GM19238 (cell line): ENCODE results near the gene THBS2.
"Not testable (repeated sequence)": the region's sequence is repeated elsewhere in the genome, so short reads cannot be mapped to it uniquely, and the experiment has no call there.

Source experiments
- DNase-seq: peaks from one replicate; pipeline ENCODE4 v3.0.0; 2011; ENCODE audit warnings: low spot score; ENCODE audit not compliant: insufficient read length

THBS2 gene

DNA sequence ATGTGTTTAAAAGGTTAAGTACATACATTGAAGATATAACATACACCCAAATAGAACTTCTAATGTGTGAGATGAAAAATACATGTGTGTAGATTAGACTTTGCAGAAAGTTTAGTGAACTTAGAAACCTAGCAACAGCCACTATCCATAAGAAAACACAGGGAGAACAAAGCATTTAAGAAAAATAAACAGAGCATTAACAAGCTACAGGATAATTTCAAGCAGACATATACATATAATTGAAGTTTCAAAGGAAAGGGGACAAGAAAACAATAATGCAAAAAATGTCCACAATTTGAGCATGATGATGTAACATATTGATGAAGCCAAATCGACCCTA, 18.2 kb upstream of the THBS2 start:
- no peak for DNase-seq

- DNase-seq: no peak
Measured at GRCh38 chr6:169271158-169271876, 17.7 kb upstream of the THBS2 start.

- not testable (repeated sequence) for DNase-seq
Measured at GRCh38 chr6:169270077-169270380, 16.4 kb upstream of the THBS2 start.

- no peak for DNase-seq
Measured at GRCh38 chr6:169269180-169270076, 15.8 kb upstream of the THBS2 start.

GRCh38 chr6:169268276-169268675, 14.6 kb upstream of the THBS2 start:
- DNase-seq: no peak

DNA sequence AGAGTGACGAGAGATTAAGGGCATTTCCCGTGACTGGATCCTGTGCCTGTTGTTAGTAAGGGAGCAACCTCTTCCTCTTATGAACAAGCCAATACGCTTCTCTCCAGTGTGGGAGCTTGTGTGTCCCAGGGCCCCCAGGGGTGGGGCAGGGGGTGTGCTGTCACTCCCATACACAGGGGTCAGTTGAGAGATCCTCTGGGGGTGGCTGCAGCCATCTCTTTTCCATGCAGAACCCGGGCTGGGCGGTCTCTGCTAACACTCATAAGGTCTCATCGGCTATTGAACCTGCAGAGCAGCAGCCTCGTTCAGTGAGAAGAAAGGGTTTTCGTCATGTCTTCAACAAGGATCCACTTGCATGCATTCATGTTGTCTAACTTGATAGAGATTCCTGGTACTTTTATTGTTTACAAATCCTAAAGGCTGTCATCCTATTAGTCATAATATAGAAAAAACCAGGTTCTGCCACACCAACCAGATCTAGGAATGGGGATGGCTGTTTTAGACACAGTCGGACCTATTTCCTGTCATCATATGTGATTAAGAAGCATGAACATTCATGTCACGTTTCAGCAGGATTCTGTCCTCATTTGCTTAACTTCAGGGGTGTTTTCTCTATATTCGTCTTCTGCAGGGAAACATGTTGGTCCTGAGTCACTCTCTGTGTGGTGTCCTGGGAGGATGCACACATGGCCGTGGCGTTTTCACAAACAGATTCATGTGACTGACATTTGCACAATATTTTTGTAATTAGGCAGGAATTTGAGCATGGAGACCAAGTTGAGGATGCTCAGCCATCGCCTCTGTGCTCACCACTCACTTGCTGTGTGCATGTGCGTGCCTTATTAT, 13.3 kb upstream of the THBS2 start:
- DNase-seq: no peak

DNA sequence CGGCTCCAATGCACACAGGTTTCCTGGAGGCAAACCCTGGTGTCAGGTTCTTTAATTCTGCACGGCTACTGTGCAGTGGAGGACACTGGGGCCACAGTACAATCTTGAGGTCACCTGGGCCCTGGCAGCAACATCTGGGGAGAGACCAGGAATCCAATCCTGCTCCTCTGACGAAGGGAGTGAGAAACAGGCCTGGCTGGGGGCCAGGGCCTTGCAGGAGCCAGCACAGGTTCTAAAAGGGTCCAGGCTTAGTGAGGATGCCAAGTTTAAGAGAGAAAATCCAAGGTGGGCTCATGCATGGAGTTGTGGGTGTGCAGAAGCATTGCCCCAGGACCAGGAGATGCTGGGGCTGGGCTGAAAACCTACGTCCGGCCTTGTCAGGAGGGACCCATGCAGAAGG, 12.6 kb upstream of the THBS2 start:
- DNase-seq: no peak

DNA sequence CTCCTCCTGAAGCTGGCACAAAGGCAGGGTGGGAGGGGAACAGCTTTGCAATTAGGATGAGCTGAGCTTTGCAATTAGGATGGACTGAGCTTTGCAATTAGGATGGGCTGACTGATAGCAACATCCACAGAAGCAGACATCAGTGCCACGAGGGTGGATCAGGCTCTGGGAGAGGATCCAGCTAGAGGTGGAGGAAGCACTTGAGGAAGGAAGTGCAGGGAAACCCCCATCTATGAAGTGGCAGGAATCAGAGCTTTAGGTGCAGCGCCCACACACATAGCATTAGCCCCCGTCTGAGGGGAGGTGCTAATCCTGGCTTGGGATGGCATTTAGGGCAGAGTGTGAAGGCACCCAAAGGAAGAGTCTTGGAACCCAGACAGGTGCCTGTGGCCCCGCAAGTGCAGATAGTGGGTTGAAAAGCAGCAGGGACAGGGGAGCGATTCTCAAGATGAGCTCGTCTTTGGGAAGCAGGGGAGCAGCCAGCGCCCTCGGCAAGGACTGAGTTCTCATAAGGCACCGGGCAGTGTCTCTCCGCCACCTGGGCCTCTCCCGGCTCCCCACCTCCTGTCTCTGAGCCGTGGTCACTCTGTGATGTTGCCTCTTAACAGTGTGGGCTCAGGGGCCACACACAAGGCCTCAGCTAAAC, 12.0 kb upstream of the THBS2 start:
- no peak for DNase-seq

DNA sequence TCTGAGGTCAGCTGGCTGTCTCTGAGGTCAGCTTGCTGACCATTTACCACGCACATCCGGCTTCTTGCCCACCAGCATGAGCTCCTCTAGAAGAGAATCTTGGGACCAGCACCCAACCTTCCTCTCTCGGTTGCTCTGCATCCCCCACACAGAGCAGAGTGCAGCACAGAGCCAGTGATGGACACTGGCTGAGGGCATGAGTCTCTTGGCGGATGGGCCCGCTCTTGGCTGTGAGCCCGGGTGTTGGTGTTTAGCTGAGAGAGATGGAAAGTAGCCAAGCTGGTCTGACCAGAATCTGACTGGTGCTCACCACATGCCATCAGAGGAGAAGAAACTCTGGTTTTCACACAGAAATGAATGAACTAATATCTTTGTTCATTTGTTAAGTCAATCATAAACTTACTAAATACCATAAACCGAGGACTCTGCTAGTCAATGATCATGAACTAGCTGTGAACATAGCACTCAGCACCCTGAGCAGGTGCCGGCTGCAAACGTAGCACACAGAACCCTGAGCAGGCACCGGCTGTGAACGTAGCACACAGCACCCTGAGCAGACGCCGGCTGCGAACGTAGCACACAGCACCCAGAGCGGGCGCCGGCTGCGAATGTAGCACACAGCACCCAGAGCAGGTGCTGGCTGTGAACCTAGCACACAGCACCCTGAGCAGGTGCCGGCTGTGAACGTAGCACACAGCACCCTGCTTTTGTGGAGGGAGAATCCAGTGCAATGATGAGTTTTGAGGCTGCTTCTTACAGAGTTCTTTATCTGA, 10.4 kb upstream of the THBS2 start:
- DNase-seq: no peak

DNA sequence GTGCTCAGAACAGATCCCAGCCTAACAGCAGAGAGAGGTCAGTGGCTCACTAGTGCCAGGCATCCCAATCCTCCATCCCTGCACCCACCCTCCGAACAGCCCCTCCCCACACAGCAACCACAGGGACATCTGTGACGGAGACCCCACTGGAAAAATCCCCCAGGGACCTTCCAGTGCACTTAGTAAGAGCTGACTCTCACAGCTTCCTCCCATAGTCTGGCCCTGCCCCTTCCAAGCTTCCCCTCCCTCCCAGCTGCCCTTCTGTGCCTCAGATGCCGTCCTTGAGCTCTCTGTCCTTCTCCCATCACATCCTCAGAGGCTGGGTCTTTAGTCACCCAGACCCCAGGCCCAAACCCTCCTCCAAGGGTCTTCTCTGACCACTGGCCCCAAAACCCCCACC, 9.7 kb upstream of the THBS2 start:
- DNase-seq: no peak

DNA sequence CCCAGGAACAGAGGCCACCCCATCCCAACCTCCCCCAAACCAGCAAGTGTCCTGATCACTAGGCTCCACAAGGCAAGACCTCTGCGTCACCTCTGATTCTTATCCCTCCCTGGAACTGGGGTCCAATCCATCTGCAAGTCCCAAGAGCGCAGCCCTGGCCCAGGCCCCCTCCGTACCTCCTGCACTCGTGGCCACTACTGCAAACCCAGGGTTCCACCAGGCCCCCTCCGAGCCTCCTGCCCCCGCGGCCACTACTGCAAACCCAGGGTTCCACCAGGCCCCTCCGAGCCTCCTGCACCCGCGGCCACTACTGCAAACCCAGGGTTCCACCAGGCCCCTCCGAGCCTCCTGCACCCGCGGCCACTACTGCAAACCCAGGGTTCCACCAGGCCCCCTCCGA, 9.0 kb upstream of the THBS2 start:
- DNase-seq: not testable (repeated sequence)

DNA sequence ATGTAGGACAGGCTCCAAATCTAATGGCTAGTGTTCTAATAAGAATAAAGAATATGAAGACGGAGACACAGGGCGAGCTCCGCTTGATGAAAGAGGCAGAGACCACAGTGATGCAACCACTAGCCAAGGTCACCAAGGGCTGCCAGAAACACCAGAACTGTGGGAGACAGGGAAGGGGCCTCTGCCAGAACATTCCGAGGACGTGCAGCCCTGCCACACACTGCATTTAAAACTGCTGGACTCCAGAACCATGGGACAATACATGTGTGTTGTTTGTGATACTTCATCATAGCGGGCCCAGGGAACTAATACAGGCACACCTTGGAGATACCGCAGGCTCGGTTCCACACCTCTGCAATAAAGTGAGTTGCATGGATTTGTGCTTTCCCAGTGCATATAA, 2.9 kb upstream of the THBS2 start:
- no peak for DNase-seq

DNA sequence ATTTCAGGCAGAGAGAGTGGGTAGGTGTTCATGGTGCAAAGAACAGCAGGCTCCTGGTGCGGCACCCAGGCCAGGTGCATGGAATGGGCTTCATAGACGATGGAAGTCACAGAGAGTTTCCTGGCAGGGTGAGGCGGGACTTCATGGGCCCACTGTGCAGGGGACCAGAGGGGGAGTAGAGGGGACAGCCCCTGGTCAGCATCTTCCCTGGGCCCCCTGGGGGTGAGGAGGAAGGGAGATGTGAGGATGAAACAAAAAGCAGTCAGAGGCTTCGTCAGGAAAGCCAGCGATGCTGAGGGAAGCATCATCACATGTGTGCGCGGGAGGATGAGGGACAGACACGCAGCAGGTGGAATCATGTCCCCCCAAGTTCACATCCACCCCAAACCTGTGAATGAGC, 2.4 kb upstream of the THBS2 start:
- DNase-seq: no peak

- DNase-seq: no peak
Measured at GRCh38 chr6:169255643-169256042, 2.0 kb upstream of the THBS2 start.

GRCh38 chr6:169254456-169255316, 1.0 kb upstream of the THBS2 start:
- DNase-seq: no peak

DNA sequence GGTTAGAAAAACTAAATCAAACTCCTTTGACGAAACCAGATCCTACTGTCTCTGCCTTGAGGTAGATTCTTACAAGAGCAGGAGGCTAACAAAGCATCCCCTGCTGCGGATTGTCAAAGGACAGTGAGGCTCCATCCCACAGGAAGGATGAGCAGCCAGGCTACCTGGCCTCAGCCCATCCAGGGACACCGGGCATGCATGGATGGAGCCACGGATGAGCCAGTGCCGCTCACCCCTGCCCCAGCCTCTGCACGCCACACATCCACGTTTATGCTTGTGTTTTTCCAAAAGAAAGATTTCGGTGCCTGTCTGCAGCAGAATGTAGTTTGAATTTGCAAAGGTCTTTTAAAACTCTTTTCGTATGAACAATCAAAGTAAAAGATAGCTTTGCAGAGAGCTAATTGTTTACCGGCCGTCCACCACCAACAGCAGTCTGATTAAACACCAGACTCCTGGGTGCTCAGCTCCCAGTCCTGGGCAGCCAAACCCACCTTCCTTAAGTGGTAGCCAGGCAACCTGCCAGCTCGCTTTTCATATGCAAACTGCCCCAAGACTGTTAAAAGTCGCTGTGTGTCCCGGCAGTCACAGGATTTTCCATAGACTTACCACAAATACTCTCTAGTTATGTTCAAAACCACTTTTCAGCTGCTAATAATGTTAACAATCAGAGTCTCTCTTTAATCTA, 999 bp downstream of the THBS2 start:
- no peak for DNase-seq

DNA sequence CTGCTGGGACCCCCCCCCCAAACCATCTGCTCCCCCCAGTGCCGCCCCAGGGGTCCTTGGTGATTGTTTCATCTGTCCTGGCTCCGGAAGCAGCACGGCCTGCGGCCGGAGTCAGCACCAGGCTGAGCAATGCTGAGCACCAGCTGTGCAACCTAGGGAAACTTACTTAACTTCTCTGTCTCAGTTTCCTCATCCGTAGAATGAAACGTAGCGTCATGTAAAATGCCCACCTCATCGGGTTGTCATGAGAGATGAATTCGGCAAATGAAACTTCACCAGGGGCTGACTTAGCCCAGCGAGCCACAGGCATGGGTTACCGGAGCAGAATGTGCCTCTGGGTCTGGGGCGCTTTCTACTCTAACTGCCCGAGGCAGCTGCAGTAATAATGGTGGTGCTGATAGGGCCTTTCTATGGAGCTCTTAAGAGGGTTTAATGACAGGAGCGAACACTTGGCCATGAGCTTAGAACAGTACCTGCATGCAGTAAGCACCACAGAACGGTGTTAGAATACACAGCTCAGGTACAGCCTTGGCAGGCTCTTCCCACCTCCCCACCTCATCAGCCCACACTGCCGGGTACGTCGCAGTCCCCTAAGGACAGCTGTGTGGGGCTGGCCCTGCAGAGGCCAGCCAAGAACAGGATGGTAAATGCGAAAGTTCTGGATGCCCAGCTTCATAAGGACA, 1.7 kb downstream of the THBS2 start:
- DNase-seq: no peak

DNA sequence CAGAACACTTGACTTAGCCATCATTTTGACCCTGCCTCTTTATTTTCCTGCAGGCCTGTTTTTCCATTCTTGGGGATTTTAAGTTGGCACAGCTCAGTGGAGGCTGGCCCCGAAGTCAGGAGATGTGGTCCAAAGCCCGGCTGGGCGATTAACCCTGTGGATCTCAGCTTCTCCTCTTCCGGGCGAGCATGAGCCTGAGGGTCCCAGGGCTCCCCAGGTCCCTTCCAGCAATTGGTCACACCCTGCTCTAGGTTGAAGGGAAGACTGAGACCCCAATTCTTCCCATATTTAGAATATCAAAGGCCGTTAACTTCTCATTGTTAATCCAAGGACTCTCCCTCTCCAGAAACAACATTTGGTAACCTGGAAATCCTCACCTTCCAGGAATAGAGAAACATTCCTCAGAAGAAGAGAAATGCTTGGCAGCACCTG, 2.3 kb downstream of the THBS2 start:
- DNase-seq: no peak

DNA sequence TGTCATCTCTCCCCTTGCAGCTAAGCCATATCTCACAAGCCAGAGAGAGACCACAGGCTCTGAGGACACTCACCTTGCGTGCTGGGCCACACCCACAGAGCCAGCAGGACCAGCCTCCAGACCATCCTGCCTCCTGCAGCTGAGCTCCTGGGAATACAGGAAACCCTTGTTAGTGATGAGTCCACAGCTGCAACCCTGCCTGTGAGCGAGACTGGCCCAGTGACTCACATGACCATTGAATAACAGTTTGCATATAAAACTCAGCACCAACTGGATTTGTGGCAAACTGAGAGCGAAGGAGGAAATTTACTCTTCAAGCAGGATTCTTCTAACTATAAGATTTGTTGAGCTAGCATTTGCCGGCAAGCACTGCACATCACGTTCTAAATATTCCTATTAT, 3.0 kb downstream of the THBS2 start:
- DNase-seq: no peak
